ENCODE measurements around the gene CEL.
"Not testable (repeated sequence)": the region's sequence is repeated elsewhere in the genome, so short reads cannot be mapped to it uniquely, and the experiment has no call there.

The CEL gene

DNA sequence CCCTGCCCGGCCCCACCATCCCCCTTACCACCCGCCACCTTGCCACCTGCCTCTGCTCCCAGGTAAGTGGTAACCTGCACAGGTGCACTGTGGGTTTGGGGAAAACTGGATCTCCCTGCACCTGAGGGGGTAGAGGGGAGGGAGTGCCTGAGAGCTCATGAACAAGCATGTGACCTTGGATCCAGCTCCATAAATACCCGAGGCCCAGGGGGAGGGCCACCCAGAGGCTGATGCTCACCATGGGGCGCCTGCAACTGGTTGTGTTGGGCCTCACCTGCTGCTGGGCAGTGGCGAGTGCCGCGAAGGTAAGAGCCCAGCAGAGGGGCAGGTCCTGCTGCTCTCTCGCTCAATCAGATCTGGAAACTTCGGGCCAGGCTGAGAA is at the start of gene CEL:
Gene CEL (plus strand): TSS at position 218 of the 382 bp plus-strand sequence. CDS start 22 bp downstream, at position 240.
- not testable (repeated sequence) for FAIRE-seq; DNase-seq (ENCODE audit: insufficient read length, low spot score)

DNA sequence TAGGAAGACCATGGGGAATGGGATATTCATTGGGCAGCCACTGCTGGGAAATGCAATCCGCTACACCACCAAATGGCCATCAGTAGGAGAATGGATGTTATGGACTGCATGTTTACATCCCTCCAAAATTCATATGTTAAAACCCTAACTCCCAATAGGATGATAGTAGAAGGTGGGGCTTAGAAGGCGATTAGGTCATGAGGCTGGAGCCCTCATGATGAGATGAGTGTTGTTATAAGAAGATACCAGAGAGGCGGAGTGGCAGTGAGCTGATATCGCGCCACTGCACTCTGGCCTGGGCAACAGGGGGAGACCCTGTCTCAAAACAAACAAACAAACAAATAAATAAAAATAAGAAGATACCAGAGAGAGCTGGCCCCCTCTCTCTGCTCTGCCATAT is 47.1 kb upstream of the CEL start:
- no peak for DNase-seq (ENCODE audit: insufficient read length, low spot score)
- no peak for FAIRE-seq

DNA sequence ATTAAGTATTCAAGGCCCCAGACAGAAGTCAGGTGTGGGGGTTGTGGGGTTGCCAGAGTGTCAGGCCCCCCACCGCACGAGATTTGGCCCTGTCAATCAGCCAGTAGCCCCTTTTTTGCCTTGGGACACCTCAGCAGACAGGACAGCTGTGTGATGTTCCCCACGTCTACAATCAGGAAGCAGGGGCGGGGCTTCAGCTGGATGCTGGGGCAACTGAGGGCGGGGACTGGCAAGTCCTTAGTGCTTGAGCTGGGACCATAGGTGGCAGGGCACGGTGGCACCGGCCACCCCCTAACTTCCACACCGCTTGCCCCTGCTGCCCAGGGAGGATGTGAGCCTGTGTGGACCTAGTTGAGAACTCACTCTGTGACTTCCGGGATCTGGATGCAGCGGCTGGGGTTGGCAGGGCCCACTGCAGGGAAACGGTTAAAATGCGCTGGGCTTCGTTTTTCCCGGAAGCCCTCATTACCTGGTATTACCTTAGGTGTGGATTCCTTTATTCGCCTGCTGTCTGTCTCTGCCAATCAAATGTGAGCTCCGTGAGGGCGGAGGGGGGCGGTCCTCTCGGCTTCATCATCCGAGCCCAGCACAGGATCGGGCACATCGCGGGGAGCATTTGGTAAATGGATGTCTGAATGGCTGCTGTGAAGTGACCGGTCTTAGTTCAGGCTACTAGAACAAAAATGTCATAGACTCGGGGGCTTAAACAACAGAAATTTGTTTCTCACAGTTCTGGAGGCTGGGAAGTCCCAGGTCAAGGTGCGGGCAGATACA is 38.5 kb upstream of the CEL start:
- FAIRE-seq (no peak), DNase-seq (ENCODE audit: insufficient read length, low spot score) (no peak)

DNA sequence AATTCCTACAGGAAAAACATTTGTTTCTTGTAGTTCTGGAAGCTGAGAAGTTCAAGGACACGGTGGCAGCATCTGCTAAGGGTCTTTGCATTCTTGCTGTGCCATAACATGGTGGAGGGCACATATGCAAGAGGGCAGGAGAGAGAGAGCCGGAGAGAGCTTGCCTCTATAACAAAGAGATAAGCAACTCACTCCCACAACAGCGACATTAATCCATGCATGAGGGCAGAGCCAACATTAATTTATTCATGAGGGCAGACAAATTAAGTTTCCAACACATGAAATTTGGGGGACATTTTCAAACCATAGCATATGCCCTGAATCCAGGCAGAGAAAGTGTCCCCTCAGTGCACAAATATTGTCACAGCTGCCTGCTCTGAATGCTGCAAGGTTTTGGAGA is 35.4 kb upstream of the CEL start:
- FAIRE-seq (no peak), DNase-seq (ENCODE audit: insufficient read length, low spot score) (no peak)

DNA sequence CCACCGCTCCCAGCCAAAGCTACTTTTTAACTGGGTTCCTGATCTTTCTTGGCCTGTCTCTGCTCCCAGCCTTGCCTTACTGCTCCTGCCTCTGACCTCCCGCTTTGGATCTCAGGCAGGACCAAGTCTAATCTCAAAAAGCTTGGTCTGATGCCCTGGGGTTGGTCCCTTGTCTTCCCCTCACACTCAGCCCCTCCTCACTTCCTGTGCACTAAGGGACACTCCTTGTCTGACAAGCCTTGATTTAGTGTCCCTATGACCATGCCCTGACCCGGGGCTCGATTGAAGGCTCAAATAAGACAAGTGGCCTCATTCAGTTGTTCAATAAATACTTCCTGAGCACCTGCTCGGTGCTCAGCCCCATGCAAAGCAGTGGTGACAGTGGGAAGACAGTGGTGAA is 34.6 kb upstream of the CEL start:
- DNase-seq (ENCODE audit: insufficient read length, low spot score) (no peak), FAIRE-seq (no peak)

DNA sequence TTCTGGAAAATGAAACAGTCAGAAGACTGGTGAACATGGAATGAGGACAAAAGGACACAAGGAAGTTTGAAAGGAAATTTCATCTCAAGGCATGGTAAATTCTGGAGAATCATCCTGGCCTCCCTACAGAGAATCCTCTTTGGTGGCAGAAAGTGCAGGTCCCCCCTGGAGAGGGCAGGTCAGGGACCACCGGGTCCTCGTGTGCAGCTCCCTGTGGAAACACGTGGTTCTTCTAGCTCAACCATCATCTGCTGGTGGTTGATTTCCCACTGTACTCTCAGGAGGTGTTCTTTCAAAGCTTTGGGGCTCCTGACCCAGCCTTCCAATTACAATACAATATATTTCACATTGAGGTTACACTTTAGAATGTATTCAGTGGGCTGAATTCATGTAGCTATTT is 33.6 kb upstream of the CEL start:
- DNase-seq (ENCODE audit: insufficient read length, low spot score): no peak
- no peak for FAIRE-seq

DNA sequence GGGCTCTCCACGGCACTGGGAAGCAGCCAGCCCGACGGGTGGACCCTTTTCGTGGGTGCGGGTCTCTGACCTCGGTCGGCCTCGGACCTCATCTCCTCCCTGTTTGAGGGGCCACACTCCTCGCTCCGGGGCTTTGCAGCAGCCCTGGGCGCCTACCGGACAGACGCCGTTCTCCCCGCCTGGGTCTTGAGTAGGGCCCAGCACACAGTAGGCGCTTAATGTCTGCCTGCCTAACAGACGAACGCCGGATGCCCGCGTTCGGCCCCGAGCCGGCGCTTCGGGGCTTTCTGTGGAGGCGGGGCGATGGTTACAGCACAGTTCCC is 31.8 kb upstream of the CEL start:
- FAIRE-seq: no peak
- DNase-seq (ENCODE audit: insufficient read length, low spot score): no peak

DNA sequence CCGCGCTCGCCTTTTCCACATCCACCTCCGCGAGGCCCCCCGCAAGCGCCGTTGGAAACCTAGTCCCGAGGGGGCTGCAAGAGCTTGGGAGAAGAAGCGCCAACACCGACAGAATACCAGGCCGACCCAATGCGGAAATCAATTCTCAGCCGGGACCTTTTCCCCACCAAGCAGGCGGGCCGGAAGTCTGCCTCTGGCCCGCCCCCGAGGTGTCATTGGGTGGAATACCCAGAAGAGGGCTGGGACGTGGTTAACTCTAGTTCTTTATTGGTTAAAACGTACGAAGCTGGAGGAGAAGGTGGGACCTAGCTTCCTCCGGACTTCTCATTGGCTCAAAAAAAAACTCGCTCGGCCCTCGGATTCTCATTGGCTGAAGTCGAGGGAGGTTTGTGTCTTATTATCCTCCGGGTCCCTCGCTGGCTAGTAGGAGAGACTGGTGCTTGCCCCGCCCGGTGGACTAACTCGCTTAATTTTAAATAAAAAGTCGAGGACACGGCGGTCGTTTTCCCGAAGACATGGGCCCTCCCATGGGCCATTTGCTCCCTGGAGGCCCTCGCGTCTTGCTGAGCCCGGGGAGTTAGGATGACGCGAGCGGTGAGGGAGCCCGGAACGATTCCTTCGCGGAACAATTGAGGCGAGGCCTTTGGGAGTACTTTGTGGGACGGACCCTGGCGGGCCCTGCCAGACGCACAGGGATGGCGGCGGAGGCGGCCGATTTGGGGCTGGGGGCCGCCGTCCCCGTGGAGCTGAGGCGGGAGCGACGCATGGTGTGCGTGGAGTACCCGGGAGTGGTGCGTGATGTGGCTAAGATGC is 31.3 kb upstream of the CEL start, which contains the start of gene GTF3C5:
Gene GTF3C5 (plus strand): TSS at position 681 of the 813 bp plus-strand sequence. CDS start 15 bp downstream, at position 696.
- peak; percentile 97 for DNase-seq (ENCODE audit: insufficient read length, low spot score)
- FAIRE-seq: peak; percentile 13

DNA sequence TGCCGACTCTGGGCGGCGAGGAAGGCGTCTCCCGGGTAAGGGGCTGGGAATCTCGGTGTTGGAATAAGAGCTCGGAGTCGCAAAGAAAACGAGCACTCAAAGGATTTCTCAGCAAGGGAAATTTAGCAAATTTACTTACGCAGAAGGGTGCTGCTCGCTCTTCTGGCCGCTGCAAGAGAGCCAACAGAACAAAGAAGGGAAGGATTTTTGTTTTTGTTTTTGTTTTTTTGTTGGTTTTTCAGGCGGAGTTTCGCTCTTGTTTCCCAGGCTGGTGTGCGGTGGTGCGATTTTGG is 30.7 kb upstream of the CEL start:
- no peak for FAIRE-seq
- DNase-seq (ENCODE audit: insufficient read length, low spot score): no peak

DNA sequence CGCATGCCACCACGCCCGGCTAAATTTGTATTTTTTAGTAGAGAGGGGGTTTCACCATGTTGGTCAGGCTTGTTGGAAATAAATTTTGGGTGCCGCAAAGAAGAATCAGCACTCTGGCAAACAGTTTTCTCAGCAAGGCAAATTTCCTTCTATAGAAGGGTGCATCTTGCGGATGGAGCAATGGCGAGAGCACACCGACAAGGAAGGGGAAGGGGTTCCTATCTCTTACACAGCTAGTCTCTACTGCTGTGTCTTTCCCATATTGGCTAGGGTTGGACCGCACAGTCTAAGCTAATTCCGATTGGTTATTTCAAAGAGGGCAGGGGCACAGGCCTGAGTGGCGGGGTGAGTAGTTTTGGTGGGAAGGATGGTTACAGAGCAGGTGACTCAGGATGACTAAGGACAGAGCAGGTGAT is 30.3 kb upstream of the CEL start:
- FAIRE-seq (no peak), DNase-seq (ENCODE audit: insufficient read length, low spot score) (no peak)

DNA sequence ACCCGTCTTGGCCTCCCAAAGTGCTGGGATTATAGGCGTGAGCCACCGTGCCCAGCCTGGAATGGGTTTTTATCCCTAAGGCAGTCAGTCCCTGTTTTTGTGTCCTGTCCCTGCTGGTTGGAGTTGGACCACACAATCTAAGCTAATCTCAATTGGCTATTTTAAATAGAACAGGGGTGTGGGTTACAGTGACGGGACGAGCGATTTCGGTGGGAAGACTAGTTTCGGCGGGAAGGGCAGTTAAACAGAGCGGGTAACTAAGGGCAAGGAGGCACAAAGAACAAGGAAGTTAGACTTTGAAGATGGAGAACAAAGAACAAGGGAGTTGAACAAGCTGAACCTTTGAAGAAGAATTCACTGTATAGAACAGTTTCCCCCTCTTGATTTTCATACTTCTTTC is 29.6 kb upstream of the CEL start:
- no peak for FAIRE-seq

DNA sequence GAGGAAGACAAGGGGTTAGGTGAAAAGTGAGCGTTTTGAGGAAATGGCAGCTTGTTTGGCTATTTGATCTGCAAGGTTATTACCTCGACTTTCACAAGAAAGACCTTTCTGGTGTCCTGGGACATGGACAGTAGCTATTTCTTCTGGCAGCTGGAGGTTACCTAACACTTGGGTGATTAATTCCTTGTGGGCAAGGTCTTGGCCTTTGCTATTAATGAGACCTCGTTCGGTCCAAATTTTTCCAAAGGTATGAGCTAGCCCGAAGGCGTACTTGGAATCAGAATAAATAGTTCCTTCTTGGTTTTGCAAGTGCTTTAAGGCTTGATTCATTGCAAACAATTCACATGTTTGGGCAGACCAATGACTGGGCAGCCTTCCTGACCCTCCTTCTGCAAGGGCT is 26.1 kb upstream of the CEL start:
- FAIRE-seq: no peak
- DNase-seq (ENCODE audit: insufficient read length, low spot score): no peak

More for the DNA sequence above, 29.6 kb upstream of the CEL start:
- no peak for DNase-seq (ENCODE audit: insufficient read length, low spot score)

DNA sequence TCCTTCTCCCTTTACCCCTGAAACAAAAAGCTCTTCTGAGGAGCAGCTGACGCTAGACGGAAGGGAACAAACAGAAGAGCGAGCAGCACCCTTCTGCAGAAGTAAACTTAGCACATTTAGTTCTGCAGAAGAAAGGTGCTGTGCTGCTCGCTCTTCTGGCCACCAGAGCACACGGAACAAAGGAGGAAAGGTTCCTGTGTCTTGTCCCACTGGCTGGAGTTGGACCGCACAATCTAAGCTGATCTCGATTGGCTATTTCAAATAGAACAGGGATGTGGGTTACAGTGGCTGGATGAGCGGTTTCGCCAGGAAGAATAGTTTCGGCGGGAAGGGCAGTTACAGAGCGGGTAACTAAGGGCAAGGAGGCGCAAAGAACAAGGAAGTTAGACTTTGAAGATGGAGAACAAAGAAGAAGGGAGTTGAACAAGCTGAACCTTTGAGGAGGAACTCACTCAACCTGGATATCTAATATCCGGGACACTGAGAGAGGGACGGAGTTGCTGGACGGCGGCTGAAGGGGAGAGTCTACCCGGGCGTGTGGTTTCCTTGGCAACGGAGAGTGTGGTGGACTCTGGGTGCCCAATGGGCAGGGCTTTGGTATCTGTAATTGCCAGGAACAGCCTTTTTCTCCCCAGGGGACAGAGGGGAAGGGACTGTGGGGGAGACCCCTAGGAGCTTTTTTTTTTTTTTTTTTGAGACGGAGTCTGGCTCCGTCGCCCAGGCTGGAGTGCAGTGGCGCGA is 23.8 kb upstream of the CEL start:
- FAIRE-seq: no peak
- no peak for DNase-seq (ENCODE audit: insufficient read length, low spot score)

DNA sequence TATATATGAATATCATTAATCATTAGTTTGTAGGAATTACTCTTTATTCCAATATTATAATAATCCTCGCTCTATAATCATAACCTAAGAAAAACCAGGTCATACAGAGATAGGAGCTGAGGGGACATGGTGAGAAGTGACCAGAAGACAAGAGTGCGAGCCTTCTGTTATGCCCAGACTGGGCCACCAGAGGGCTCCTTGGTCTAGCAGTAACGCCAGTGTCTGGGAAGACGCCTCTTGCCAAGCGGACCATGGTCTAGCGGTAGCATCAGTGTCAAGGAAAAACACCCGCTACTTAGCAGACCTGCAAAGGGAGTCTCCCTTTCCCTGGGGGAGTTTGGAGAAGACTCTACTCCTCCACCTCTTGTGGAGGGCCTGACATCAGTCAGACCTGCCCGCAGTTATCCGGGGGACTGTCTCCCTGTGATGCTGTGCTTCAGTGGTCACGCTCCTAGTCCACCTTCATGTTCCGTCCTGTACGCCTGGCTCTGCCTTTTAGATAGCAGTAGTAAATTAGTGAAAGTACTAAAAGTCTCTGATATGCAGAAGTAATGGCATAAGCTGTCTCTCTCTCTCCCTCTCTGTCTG is 20.8 kb upstream of the CEL start:
- FAIRE-seq; DNase-seq (ENCODE audit: insufficient read length, low spot score): not testable (repeated sequence)

DNA sequence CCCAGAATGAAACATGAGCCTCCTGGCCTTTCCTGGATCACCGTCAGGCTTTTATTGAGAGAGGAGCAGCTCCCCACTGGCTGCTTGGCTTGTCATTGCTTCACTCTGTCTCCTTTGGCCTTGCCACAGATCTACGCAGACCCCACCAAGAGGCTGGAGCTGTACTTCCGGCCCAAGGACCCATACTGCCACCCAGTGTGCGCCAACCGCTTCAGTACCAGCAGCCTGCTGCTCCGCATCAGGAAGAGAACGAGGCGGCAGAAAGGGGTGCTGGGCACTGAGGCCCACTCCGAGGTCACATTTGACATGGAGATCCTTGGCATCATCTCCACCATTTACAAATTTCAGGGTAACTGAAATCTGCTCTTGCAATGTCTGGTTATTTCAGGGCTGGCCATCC is 19.8 kb upstream of the CEL start:
- no peak for FAIRE-seq
- DNase-seq (ENCODE audit: insufficient read length, low spot score): no peak

DNA sequence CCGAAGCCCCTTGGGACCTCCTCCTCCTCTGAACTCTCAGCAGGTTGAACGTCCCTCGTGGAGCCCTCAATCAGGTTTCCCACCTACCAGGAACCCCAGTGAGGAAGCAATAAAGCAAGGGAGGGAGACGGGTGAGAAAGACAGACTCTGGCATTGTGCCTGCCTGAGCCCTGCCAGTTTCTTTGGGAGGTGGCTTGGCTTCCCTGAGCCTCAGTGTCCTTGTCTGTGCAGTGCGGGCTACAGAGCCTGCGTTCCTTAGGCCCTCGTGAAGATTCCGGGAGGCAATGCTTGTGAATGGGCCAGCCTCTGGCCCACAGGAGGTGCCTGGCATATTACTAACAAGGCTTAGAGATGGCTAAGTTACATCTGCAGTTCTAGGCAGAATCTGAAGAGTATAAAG is 19.1 kb upstream of the CEL start:
- DNase-seq (ENCODE audit: insufficient read length, low spot score) (no peak), FAIRE-seq (no peak)

DNA sequence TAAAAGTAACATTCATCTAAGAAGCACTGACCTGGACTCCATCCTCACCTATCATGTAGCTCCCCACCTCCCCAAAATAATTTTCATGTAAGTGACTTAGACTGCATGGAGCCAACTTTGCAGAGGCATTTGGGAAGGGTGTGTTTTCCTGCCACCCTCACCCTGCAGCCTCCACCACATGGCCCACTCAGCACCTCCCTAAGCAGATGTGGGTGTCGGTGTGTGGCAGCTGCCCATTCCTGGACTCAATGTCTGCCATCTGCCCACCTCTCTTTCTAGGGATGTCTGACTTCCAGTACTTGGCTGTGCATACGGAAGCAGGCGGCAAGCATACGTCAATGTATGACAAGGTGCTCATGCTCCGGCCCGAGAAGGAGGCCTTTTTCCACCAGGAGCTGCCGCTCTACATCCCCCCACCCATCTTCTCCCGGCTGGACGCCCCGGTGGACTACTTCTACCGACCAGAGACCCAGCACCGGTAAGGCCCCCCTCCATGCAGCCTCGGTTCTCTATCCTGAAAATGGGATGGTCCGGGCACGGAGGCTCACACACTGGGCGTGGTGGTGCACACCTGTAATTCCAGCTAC is 18.2 kb upstream of the CEL start:
- DNase-seq (ENCODE audit: insufficient read length, low spot score) (no peak), FAIRE-seq (no peak)

DNA sequence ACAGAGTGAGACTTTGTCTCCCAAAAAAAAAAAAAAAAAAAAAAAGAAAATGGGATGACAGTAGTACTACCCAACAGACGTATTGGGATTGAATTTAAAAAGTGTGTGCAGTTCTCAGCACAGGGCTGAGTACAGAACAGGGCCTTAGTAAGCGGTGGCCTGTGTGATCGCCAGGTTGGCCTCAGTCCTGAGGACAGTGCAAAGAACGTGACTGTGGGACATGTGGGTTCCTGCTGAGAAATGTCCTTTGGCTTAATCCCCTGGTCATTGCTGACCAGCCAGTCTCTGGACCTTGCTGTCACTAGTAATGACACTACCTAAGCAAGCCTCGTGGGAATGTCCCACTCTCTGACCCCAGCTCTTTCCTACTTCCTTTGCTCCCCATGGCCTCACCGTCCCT is 17.7 kb upstream of the CEL start:
- DNase-seq (ENCODE audit: insufficient read length, low spot score) (no peak), FAIRE-seq (no peak)

DNA sequence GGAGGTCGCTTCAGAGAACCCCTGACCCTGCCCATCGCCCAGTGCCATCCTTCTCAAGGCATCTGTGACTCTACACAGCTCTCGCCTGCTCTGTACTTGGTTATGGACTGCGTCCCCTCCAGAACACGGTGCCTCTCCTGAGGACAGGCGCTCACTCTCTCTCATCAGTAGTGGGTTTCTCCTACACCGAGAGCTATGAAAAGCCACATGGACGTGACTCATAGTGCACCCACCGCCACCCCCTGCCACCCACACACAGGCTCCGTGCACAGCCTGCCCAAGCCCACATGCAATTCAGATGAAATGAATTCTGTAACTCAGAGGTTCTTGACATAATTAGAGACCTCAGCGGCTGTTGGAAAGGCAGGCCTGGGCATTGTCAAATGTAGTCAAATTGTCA is 17.1 kb upstream of the CEL start:
- FAIRE-seq (no peak), DNase-seq (ENCODE audit: insufficient read length, low spot score) (no peak)

DNA sequence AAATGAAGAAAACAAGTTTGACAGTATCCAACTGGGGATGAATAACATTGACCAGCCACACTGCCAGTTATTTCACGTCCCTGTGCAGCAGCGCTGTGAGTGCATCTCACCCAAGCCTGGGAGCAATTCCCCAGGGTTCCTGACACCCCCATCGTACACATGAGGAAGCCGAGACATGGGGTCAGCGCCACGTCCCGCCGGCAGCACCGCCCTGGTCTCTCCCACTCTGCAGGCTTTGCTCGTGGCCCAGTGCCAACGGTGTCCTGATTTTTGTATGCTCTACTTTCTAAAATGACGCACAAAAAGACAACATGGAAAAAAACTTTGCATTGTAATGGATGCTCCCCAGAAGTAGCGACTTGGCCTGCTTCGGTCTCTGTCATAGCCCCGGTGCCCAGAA is 16.6 kb upstream of the CEL start:
- FAIRE-seq (no peak), DNase-seq (ENCODE audit: insufficient read length, low spot score) (no peak)

Measured in HTR-8/SVneo (cell line).